Hematopoietic multipotent progenitor cell (in vitro differentiated cells): ENCODE results near the gene NOG. TPM values are rescaled to one million over a fixed set of nuclear protein-coding genes. Genes with fewer than 3 reads are reported as not detected.

Source experiments
- DNase-seq, 3 donors: peaks; one replicate each; pipeline ENCODE4 v3.0.0-alpha.2; 2011 to 2015; ENCODE audit warnings: low read depth in 2 of 3, low spot score in 2 of 3
- small RNA-seq: library from RNA; depleted of rRNA; stranded (forward); fragments of <200 nt; gene quantifications from one replicate; pipeline ENCODE3, GENCODE V24; 2012
- total RNA-seq: library from RNA; depleted of rRNA; stranded (reverse); fragments of >200 nt; gene quantifications from one replicate; pipeline ENCODE4 v1.2.3, GENCODE V29; 2012

Gene NOG
- total RNA-seq, 1 donor, result 67.9 TPM

DNA sequence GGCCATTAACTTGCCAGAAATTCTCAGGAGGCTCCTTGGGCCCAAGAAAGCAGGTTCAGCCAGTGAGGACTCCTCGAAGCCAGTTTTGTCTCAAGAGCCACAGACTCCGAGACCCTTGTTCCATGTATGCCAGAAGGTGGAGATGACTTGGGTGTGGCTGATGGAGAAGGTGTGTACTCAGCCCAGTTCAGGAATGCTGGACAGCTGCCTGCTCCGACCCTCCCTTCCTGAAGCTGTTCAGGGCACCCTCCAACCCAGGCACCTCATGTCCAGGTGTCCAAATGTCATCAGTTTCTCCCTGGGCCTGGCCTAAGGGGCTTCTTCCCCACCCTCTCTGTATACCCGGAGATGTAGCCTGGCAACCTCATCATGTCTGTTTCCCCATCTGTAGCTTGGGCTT, 40.2 kb downstream of the NOG start:
- DNase-seq, result no peak

DNA sequence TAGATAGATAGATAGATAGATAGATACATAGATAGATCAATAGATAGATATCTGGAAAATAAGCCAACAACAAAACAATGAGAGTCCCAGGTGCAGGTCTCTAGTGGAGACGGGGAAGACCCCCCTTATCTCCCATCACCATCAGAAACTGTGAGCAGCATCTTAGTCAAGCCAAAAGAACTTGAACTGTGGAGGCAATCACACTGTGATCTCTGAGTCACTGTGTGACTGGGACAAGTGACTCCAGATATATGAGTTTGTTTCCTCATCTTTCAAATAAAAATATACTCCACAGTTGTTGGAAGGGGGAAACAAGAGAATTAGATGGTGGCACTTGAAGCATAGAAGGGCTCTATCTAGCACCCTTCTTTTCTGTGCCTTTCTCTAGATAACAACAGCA, 42.1 kb downstream of the NOG start:
- DNase-seq, result no peak

DNA sequence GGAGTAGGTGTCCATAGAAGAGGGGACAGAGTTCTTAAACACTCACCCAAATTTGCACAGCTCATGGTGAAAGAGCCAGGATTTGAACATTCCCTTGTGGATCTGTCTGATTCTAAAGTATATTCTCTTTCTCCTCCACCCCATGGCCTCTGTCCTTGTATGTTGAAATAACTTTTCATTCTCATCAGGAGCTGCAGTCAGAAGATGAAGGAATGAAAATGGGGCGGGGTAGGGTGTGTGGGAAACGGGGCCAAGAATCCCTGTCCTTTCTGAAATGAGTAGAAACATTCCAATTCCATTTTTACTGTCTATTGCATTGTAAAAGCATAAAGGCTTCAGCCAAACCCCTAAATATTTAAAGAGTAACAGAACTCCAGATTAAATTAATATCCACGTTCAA, 42.8 kb downstream of the NOG start:
- no peak for DNase-seq

DNA sequence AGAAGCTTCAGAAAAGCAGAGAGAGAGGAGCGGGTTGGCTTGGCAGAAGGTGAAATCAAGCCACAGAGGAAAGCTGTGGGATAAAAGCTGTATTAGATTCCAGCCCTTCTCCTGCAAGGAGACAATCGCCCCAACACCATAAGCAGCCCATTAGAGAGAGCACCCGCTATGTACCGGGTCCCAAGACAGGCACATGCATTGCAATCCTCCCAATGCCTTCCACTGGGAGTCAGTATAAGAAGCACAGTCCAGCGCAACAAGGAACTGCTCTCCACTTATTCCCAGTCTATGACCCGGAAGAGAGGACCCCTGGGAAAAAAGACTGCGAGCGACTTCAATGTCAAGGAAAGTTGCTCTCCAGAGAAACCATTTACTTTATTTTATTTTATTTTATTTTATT, 43.8 kb downstream of the NOG start:
- DNase-seq, result no peak

DNA sequence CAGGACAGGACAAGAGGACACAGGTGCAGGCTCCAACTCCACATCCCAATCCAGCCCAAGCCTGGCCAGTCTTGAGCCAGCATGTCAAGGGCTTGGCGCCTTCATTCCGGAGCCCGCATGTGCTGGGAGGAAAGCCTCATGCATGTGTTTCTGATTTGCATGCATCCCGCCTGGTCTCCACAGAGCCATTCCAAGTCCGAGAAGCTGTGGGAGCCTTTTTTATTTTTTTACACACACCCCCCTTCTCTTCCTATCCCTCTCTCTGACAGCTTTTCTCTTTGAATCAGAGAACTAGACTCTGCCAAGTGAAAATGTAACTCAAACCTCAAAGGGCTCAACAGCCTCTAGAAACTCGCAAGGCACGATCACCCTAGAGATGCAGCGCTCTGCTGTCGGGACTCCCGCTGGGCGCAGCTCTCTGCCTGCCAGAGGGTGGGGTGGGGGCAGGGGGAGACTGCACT, 45.1 kb downstream of the NOG start:
- no peak for DNase-seq

DNA sequence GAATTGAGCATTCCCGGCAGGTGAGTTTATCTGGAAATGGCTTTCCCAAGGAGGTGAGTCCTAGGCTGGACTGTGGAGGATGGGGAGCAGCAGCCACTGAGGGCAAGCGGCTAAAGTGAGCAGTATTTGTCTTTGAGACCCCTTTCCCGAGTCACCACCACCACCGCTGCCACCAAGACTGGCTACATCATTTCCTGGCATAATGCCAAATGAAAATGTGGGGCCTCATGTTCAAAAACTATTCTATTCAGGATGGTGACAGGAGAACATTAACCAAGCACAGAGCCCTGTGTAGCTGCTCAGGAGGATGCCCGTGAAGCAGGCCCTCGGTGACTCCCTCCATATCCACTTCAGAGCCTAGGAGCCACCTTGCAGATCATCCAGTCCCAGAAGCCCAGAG, 46.0 kb downstream of the NOG start:
- peak in 1 of 3 donors; percentile 21 for DNase-seq

DNA sequence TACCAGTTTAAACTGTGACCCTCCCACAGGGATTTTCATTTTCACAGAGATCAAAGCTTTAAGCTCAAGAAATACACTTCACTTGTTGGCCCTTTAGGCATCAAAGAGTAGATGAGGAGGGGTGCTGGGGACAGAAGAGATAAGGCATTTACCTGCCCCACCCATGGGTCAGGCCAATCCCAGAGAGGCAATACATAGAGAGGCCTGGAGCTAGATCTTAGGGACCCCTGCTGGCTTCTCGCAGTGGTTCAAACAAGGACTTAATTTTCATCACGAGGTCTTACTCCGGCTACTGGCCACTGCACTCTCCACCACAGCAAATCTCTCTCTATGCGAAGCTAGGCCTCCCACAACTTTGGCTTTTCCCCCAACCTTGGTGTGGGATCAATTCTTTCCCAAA, 46.6 kb downstream of the NOG start:
- DNase-seq, result no peak

DNA sequence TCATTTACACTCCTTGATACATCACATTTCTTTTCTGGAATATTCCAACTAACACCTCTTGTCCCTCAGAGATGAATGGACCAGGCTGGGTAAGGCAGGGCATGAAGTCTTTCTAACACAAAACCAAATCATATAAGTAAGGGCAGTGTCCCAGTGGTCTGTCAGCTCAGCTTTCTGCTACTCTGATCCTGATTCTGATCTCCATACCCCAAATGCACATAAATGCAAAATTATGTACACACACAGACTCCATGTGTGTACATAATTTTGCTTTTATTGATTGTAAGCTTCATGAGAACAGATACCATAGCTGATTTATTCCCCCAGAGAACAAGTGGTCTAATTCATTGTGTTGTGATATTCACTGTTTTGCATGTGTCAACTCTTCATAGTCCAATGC, 47.9 kb downstream of the NOG start:
- DNase-seq, result no peak

DNA sequence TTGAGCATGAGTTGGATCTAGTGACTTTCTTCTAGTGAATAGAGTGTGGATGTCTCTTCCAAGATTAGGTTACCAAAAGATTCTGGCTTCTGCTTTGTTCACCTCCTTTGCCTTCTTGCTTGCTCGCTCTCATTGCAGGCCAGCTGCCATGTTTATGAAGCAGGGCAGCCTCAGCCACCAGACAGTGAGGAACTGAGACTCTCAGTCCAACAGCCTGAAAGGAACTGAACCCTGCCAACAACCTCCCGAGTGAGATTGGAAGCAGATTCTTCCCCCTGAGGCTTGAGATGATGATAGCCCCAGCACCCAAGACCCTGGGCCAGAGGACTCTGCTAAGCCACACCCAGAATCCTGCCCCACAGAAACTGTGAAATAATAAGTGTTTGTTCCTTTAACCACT, 48.4 kb downstream of the NOG start:
- DNase-seq, result no peak

DNA sequence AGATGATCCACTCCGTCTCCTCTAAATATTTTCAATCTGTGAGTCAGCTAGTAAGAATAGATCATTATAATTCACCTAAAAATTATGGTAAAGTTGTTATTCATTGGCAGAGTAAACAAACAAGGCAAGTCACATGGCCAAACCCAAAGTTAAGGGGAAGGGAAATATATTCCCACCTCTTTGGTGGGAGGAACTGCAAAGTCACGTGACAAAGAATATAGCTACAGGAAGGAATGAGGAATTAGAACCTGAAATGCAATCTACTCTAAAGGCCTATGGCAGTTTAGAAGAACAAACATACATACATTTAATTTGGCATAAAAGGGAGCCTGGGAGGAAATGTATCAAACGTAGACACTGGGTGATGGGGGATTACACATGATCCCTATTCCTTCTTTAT, 48.9 kb downstream of the NOG start:
- no peak for DNase-seq

Small RNAs within 50 kb of the gene (small RNA-seq; reads per million reads assigned to genes)
- not detected for gene RPL39P33

Other genes starting within 250 kb of the NOG start
- 2.4 TPM for gene C17orf67, start 240.2 kb downstream of the NOG start, total RNA-seq
- gene DGKE, start 240.5 kb downstream of the NOG start, total RNA-seq, result 8.9 TPM